Embryonic facial prominence (tissue), 1 donor: ENCODE data around the gene ATP8B4.
"Not testable (repeated sequence)": the region's sequence is repeated elsewhere in the genome, so short reads cannot be mapped to it uniquely, and the experiment has no call there.

Source experiments
- DNase-seq: peaks from one replicate; pipeline ENCODE4 v3.0.0-alpha.2; 2016; ENCODE audit errors: extremely low spot score

The ATP8B4 gene, protein sequence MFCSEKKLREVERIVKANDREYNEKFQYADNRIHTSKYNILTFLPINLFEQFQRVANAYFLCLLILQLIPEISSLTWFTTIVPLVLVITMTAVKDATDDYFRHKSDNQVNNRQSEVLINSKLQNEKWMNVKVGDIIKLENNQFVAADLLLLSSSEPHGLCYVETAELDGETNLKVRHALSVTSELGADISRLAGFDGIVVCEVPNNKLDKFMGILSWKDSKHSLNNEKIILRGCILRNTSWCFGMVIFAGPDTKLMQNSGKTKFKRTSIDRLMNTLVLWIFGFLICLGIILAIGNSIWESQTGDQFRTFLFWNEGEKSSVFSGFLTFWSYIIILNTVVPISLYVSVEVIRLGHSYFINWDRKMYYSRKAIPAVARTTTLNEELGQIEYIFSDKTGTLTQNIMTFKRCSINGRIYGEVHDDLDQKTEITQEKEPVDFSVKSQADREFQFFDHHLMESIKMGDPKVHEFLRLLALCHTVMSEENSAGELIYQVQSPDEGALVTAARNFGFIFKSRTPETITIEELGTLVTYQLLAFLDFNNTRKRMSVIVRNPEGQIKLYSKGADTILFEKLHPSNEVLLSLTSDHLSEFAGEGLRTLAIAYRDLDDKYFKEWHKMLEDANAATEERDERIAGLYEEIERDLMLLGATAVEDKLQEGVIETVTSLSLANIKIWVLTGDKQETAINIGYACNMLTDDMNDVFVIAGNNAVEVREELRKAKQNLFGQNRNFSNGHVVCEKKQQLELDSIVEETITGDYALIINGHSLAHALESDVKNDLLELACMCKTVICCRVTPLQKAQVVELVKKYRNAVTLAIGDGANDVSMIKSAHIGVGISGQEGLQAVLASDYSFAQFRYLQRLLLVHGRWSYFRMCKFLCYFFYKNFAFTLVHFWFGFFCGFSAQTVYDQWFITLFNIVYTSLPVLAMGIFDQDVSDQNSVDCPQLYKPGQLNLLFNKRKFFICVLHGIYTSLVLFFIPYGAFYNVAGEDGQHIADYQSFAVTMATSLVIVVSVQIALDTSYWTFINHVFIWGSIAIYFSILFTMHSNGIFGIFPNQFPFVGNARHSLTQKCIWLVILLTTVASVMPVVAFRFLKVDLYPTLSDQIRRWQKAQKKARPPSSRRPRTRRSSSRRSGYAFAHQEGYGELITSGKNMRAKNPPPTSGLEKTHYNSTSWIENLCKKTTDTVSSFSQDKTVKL

DNA sequence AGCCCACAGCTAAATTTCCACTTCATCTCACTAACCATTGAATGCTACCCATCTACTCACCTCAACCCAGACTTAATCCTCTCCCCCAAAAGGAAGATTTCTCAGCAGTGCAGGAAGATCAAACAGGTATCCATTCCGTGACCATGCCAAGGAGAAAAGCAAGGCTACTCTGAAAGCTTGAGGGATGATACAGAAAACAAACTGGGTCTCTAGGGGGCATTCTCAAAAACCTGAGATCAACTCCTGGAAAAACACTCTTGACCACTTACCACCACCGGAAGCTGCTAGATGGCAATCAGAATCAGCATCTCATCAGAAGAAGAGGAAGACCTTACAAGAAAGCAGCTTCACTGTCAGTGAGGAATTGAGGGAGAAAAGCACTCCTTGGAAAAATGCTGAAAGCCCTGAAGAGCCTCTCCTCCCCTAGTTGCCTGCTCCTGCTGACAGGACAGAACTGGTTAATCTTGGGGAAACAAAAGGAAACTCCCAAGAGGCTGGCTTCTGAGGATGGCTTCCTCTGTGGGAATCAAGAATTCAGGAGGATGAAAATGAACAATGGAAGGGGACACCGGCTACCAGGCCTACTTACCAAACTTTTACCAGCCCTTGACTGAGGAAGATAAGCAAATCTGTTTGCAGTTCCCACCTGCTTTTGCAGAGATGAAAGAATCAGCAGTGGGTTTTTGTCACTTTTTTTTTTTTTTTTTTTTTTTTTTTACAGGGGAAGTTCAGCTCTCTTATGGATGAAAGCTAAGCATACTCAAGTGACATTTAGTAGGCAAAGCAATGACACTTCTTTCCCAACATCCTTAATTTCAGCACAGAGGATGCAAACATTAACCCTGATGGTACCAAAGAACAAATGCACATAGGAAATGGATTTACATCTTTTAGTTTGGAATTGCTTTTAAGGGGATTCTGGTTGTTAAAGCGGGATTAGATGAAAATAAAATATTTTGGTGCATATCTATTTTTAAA, at the start of gene ATP8B4:
TSS of gene ATP8B4 (minus strand) at position 171 of the 978 bp plus-strand sequence. CDS start 12,267 bp downstream, outside the sequence.
- DNase-seq: no peak

GRCh38 chr15:50168379-50168778, 49.3 kb upstream of the ATP8B4 start:
- no peak for DNase-seq

- DNase-seq: no peak
Measured at GRCh38 chr15:50167110-50167509, 48.1 kb upstream of the ATP8B4 start.

GRCh38 chr15:50166216-50166615, 47.2 kb upstream of the ATP8B4 start:
- DNase-seq: no peak

DNA sequence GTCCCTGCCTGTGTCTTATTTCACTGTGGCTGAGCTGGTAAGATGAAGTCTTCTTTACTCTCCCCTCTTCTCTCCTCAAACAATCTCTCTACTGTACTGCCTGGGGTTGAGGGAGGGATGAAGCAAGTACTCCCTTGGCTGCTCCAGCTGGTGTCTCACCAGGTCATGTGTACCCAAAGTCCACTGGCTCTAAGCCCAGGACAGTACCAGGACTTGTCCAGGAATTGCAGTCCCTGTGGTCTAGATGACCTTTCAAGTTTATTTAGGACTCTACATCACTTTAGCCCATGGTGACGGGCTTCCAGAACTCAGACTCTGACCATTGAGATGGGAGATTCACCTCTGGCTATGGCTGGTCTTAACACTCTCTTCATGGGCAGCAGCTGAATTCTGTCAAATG, 45.4 kb upstream of the ATP8B4 start:
- no peak for DNase-seq

DNA sequence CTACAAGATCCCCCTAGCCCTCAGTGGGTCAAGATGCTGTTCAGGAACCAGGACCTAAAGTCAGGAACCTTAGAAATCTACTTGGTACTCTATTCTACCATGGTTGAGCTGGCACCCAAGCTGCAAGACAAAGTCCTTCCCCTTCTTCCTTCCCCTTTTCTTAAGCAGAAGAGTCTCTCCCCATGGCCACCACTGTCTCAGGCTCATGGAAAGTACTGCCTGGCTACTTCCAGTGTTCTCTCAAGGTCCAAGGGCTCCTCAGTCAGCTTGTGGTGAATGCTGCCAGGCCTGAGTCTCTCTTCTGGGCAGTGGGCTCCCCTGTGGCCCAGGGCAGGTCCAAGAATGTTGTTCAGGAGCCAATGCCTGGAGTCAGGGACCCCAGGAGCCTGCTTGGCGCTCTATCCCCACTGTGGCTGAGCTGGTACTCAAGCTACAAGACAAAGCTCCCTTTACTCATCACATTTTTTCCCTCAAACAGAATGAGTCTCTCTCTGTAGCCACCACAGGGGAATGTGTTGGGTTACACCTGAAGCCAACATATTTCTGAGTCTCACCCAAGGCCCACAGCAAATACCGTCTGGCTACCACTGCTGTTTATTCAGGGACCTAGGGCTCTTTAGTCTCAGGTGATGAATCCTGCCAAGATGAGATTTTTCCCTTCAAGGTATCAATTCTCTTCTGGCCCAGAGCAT, 44.8 kb upstream of the ATP8B4 start:
- DNase-seq: no peak

- no peak for DNase-seq
Measured at GRCh38 chr15:50162969-50163718, 44.1 kb upstream of the ATP8B4 start.

DNA sequence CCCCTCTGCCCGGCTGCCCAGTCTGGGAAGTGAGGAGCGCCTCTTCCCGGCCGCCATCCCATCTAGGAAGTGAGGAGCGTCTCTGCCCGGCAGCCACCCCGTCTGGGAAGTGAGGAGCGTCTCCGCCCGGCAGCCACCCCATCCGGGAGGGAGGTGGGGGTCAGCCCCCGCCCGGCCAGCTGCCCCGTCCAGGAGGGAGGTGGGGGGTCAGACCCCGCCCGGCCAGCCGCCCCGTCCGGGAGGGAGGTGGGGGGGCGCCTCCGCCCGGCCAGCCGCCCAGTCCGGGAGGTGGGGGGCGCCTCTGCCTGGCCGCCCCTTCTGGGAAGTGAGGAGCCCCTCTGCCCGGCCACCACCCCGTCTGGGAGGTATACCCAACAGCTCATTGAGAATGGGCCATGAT, 39.2 kb upstream of the ATP8B4 start:
- DNase-seq: not testable (repeated sequence)

GRCh38 chr15:50151476-50151875, 32.4 kb upstream of the ATP8B4 start:
- DNase-seq: no peak

DNA sequence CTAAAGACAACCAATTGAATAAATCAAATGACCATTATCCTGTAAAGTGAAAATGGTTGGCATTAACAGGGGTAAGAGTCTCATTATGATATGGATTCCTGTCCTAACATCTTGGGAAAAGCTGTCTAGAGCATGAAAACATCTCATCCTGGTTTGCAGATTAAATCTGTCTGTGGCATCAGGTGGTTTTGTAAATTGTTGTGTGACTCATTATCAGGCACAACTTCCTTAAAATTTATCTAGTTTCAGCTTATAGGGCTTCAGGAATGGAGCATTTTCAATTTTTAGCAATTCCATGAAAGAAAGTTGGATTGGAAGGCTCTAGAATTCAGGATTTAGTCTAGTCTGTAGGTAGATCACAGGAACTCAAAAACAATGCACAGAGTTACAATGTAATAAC, 31.8 kb upstream of the ATP8B4 start:
- DNase-seq: no peak

DNA sequence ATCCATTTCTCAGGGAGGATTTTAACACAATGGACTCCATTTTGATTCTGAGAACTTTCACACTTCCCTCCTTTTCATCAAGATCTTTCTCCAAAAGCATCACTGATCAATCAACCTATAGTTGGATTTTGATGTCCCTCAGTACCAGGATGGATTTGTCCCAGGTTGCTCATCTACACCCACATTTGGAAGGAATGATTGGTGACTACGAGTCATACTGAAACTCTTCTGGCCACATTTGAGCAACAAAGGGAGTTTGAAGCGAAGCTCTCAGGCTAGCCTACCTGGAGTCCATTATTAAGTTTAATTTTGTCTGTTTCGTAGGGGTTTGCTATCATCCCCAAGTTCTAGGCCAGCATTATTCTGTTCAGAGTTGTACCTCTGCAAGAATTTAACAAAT, 31.3 kb upstream of the ATP8B4 start:
- no peak for DNase-seq

- no peak for DNase-seq
Measured at GRCh38 chr15:50149090-50149489, 30.1 kb upstream of the ATP8B4 start.

DNA sequence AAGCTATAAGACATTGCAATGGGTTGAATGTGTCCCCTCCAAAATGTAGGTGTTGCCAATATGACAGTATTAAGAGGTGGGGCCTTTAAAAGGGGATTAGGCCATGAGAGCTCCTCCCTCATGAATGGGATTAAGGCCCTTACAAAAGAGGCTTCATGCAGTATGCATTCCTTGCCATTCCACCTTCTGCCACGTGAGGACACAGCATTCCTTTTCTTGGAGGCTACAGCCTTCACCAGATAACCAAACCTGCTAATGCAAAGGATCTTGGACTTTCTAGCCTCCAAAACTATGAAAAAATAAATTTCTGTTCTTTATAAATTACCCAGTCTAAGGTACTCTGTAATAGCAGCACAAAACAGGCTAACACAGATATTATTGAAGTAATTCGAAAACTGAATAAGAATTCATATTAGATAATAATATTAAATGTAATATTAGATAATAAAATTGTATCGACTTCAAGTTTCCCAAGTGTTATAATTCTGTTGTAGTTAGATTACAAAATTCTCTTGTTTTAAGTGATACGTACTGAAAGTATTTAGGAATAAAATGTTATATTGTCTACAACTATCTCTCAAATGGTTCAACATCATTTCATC, 29.4 kb upstream of the ATP8B4 start:
- DNase-seq: no peak

GRCh38 chr15:50146632-50147031, 27.6 kb upstream of the ATP8B4 start:
- DNase-seq: no peak

GRCh38 chr15:50145451-50145872, 26.4 kb upstream of the ATP8B4 start:
- DNase-seq: peak; percentile 76

GRCh38 chr15:50144341-50145120, 25.5 kb upstream of the ATP8B4 start:
- DNase-seq: no peak

- DNase-seq: no peak
Measured at GRCh38 chr15:50143255-50143860, 24.3 kb upstream of the ATP8B4 start.

DNA sequence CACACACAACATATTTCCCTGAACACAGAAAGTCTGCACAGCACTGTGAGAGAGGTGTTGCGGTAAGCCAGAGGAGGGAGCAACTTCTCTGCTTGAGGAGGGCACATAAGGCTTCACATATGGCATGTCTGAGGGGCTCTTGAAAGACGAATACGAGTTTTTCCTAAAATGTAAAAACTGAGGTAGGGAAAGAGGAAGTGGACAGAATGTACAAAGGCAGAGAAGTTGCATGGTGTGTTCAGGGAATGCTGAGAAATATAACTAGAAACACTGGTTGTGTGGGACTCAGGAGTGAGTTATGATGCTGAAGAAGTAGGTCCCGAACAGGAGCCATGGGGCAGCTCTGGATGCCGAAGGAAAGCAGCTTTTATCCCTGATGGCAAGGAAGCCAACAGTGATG, 22.8 kb upstream of the ATP8B4 start:
- DNase-seq: no peak
